Measurements from ENCODE around the gene ZNF408. TPM values are rescaled to one million over a fixed set of nuclear protein-coding genes. Genes with fewer than 3 reads are reported as not detected.

Gene ZNF408
- total and polyA plus RNA-seq, 2 donors (not counting 3 experiments of a cell fraction or from before 2014, with no cell fraction given), result 7.8 to 10.9 TPM

- DNase-seq (ENCODE audit: low read depth, low spot score) (no peak), FAIRE-seq (no peak)
- no peak overlapping the region for H3K9ac ChIP-seq (replicated peaks; ENCODE audit: extremely low read depth, insufficient read depth, low read length)
- no peaks in the 10 kb centered on the region for H4K20me1 ChIP-seq (replicated peaks; ENCODE audit: control insufficient read depth, extremely low read depth, insufficient read depth, low read length)
- H3K4me3 ChIP-seq (replicated peaks in 1 of 3; ENCODE audit: insufficient read depth in 1 of 3, low read depth in 1 of 3, low read length in 3 of 3), result no peak overlapping the region
- H3K79me2 ChIP-seq (ENCODE audit: control insufficient read depth, insufficient read depth, low read length), result no peaks in the 10 kb centered on the region
- TF ChIP-seq GATA2 (IDR thresholded peaks at IDR 0.05; ENCODE audit: insufficient read depth, insufficient read length, low read depth, low read length) (no peak), CTCF (IDR thresholded peaks at IDR 0.05; ENCODE audit: extremely low read depth in 1 of 2, insufficient read depth in 1 of 2, low read depth in 1 of 2, low read length in 2 of 2) (no peak), POLR2A (IDR thresholded peaks at IDR 0.05; ENCODE audit: low read depth, low read length) (no peak), FOS (IDR thresholded peaks at IDR 0.05; ENCODE audit: borderline replicate concordance, insufficient read depth, low read length) (no peak), MYC (IDR thresholded peaks at IDR 0.05; ENCODE audit: low read depth, low read length) (no peak), POLR2AphosphoS5 (IDR thresholded peaks at IDR 0.05; ENCODE audit: insufficient read depth, low read depth, low read length) (no peak), EZH2 (IDR thresholded peaks at IDR 0.05; ENCODE audit: borderline replicate concordance, low read depth, low read length, severe bottlenecking) (no peak), JUN (IDR thresholded peaks at IDR 0.05; ENCODE audit: borderline replicate concordance, insufficient read depth, insufficient read length, low read depth) (no peak), MAX (IDR thresholded peaks at IDR 0.05; ENCODE audit: insufficient read depth, insufficient read length) (no peak)
- no peaks in the 10 kb centered on the region for H3K9me1 ChIP-seq (replicated peaks; ENCODE audit: control insufficient read depth, extremely low read depth, insufficient read depth, low read length)
- no peak overlapping the region for H3K4me2 ChIP-seq (ENCODE audit: insufficient read depth, low read length)
- H3K27me3 ChIP-seq (ENCODE audit: control insufficient read depth in 2 of 2, insufficient read depth in 2 of 2, low read length in 2 of 2), result no peaks in the 10 kb centered on the region
- dilution Hi-C loops (cut with MboI; ENCODE audit: extremely low pct_ligation_motif_present, low sequenced_read_pairs) (no loop called here), intact Hi-C loops (cut with micrococcal nuclease) (no loop called here)
- BruUV-seq (replicated peaks), result no TSS peak
- H3K4me1 ChIP-seq (ENCODE audit: control insufficient read depth, extremely low read depth, insufficient read depth, low read length), result no peaks in the 10 kb centered on the region
- H3K9me3 ChIP-seq (replicated peaks; ENCODE audit: control insufficient read depth, insufficient read depth, low read length), result no peaks in the 10 kb centered on the region
- ChIA-PET POLR2A (no interaction called here), CTCF (no interaction called here)
- no peak overlapping the region for H2AFZ ChIP-seq (ENCODE audit: low read depth, low read length)
- no peak overlapping the region for H3K27ac ChIP-seq (ENCODE audit: insufficient read depth, low read depth, low read length)
- H3K36me3 ChIP-seq (ENCODE audit: control insufficient read depth in 2 of 2, extremely low read depth in 1 of 2, insufficient read depth in 2 of 2, low read length in 2 of 2), result no peaks in the 10 kb centered on the region
These were observed 23.3 kb downstream of the ZNF408 start for GRCh38 chr11:46724088-46724487.

All from endothelial cell of umbilical vein (primary cell).